ENCODE results near the gene FAM193A.

DNA sequence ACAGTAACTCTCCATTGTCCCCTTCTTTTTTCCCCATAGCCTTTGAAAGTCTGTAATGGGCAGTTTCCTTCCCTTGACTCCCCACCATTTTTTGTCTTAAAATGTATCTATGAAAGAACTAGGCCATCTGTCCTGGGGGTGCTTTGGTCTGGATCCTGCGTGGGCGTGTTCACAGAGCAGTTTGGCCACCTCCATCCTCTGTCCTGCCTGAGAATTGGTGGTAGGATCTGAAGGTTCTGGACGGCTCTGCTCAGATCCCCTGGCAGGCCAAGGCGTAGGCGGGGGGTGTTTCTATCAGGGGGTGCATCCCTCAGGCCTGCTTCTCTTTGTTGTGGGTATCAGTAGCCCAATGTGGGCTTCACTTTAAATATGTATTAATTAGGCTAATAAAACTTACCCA, 107.1 kb downstream of the FAM193A start:
- TF ChIP-seq POLR2A (IDR thresholded peaks at IDR 0.05; ENCODE audit: low read length) (no peak), GATA1 (IDR thresholded peaks at IDR 0.05; ENCODE audit: low read depth, low read length) (no peak)

Measured in erythroblast (primary cell).